IPS DF 4.7 (cell line): ENCODE results near the gene DOCK10.

Source experiments
- DNase-seq: peaks from one replicate; pipeline ENCODE4 v3.0.0-alpha.2; 2013; ENCODE audit warnings: low spot score; ENCODE audit errors: extremely low read depth

The DOCK10 gene

DNA sequence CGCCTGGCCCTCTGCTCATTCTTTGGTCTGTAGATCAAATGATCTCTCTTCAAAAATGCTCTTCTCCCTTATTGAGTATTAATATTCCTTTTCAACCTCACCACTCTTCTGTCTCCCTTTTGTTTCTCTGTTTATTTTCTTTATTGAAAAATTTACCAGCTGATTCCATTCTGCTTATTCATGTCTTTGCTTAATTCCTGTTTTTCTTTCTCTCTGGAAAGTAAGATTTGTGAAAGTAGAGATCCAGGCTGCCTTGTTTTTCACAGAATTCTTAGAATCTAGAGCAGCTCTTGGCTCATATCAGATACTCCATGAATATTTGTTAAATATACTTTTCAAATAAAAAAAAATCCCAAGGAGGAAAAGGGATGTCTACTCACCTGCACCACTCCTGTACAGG lies 157.0 kb downstream of the DOCK10 start:
- DNase-seq: no peak

- DNase-seq: no peak
Measured at GRCh38 chr2:224884188-224884587, 158.1 kb downstream of the DOCK10 start.

DNA sequence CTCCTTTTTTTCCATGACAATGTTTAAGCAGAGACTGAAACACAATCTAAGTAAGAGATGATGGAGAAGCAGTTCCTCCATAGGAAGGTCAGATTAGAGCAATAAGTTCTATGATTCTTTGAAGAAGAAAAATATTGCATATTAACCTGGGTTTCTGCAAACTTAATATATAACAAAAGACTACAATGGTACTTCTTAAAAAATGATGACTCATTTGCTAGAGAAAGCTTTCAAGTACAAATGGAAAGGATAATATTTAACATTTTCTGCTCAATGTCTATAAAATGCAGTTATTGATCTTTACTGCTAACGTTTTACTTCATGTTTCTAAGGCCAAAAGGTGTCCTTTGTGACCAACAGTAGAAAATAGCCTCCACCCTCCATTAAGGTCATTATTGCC lies 158.6 kb downstream of the DOCK10 start:
- DNase-seq: no peak

GRCh38 chr2:224883172-224883516 lies 159.1 kb downstream of the DOCK10 start:
- no peak for DNase-seq

- no peak for DNase-seq
Measured at GRCh38 chr2:224882291-224883171, 159.7 kb downstream of the DOCK10 start.

DNA sequence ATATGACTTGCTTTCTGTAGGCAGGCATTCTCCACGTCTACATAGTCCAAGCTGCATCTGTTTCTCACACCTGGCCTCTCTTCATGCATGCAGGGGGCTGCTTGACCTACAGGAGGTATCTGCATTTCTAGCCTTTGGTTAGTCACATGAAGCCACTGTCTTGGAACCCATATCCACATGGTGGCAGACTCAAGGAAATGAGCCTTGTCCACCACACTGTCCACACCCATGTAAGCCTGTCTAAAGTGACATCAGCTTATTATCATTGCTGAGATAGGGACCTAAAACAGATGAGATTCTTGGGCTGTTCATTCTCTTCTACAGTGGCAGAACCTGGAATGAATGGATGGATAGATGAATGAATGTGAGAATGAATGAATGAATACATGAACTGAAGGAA lies 160.4 kb downstream of the DOCK10 start:
- no peak for DNase-seq

- no peak for DNase-seq
Measured at GRCh38 chr2:224876522-224876921, 165.7 kb downstream of the DOCK10 start.

GRCh38 chr2:224875841-224876240 lies 166.4 kb downstream of the DOCK10 start:
- no peak for DNase-seq

GRCh38 chr2:224875153-224875552 lies 167.1 kb downstream of the DOCK10 start:
- no peak for DNase-seq

DNA sequence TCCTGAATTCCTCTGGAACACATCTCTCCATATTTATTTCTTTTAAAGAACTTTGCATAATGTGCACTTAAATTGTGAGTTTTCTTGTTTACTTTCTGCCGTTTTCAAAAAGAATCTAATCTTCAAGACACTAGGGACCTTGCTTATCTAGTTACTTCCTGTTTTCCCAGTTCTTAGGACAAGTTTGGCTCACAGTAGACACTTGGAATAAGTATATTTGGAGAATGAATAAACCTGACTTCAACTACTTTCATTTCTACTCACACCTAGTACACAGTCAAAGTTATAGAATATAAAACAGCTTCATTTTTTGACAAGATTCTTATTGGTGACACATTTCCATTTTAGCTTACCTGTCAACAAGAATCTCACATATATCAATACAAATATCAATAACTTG lies 170.5 kb downstream of the DOCK10 start:
- no peak for DNase-seq

DNA sequence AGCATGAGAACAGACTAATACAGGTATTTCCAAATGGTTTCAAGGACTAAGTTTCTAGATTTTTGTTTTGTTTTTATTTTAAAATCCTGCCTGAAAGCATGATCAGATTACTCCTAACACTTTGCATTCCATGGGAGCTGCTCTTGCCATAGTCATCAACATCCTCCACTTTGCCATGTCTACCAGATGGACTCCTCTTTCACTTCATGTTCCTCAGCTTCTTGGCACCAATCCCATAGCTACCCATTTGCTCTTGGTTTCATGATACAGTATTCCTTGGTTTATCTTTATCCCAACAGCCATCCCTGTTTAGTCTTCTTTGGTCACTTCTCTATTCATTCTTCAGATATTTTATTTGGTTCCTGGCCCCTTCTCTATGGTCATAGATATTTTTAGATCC lies 171.9 kb downstream of the DOCK10 start:
- no peak for DNase-seq

DNA sequence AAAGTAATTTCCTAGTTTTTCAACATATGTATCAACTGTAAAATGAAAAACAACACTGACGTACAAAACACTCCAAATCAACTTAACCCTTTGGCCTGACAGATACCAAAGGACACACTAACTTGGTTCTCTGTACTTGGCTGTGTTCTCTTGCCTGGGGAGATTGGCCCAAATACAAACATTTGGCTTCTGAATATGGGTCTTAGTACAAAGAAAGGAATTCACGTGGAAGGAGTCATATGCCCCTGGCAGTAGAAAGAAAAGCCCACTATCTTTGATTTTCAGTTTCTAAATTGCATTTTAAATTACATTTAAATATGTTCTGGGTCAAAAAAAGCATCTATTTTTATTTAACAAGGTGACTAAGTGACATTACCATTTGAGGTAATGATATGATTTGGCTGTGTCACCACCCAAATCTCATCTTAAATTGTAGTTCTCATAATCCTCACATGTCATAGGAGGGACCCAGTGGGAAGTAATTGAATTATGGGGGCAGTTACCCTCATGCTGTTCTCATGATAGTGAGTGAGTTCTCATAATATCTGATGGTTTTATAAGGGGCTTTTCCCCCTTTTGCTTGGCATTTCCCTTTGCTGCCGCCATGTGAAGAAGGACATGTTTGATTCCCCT lies 172.6 kb downstream of the DOCK10 start:
- no peak for DNase-seq

DNA sequence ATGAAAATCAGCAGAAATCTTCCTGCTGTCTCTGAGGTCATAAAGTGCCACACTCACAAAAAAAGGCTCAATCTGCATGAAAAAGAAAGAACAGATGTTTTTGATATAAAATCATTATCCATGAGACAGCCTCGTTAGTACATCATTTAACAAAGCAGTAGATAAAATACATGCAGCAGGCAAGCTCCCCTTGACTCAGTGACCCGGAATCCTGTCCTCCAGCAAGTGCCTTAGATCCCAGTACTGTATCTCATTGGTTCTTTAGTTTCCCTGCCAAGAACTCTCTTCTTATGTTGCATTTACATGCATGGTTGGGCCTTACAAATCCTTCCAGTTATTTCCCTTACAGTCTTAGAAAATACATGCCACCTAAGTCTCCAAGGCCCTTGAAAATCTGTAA lies 177.3 kb downstream of the DOCK10 start:
- DNase-seq: no peak

- no peak for DNase-seq
Measured at GRCh38 chr2:224861266-224861665, 181.0 kb downstream of the DOCK10 start.

DNA sequence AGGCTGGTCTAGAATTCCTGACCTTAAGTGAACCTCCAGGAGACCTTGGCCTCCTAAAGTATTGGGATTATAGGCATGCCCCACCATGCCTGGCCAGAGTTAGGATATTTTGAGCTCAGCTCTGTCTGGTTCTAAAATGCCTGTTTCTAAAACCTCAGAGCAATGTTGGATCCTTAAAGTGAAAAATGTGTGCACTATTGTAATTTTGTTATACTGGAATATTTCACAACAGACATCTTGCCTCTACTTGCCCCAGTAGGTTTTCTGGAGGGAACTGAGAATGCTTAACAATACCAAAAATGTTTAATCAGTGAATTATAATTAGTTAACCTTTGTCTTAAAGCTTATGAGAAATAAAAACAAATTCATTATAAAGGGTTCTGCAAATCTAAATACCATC lies 181.5 kb downstream of the DOCK10 start:
- no peak for DNase-seq

DNA sequence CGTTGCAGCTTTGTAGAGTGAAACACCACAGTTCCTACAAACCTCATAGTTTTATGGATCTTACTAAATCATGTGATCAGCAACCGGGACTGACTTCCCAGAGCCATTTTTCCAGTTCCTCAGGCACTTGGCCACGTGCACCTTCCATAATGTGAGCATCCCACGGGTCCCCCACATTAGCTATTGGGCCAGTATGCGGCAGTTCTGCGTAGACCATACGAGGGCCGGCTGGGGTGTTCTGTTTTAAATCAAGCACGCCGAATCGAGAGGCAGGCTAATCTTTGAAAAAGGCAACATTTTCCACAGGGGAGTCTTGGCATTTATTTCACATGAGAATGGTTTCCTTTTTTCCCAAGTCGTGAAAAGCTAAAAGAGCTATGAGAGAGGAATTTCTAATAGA lies 190.5 kb downstream of the DOCK10 start:
- no peak for DNase-seq

DNA sequence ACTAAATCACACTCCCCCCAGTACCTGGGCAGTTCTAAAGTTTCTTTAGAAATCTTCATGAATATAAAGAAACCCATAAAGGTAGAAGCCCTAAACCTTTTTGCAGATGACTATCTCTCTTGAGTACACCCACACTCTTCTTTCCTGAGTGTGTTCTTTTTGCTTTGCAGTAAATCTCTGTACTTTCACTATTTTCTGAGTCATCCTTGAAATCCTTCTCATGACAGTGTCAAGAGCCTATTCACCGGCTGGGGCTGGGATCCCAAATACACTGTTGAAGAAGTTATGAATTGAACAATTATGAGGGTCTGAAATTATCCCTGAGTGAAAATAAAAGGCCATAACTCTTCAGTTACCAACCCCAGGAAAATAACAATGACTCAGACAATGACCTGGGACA lies 192.2 kb downstream of the DOCK10 start:
- no peak for DNase-seq

GRCh38 chr2:224849264-224849663 lies 193.0 kb downstream of the DOCK10 start:
- DNase-seq: no peak

DNA sequence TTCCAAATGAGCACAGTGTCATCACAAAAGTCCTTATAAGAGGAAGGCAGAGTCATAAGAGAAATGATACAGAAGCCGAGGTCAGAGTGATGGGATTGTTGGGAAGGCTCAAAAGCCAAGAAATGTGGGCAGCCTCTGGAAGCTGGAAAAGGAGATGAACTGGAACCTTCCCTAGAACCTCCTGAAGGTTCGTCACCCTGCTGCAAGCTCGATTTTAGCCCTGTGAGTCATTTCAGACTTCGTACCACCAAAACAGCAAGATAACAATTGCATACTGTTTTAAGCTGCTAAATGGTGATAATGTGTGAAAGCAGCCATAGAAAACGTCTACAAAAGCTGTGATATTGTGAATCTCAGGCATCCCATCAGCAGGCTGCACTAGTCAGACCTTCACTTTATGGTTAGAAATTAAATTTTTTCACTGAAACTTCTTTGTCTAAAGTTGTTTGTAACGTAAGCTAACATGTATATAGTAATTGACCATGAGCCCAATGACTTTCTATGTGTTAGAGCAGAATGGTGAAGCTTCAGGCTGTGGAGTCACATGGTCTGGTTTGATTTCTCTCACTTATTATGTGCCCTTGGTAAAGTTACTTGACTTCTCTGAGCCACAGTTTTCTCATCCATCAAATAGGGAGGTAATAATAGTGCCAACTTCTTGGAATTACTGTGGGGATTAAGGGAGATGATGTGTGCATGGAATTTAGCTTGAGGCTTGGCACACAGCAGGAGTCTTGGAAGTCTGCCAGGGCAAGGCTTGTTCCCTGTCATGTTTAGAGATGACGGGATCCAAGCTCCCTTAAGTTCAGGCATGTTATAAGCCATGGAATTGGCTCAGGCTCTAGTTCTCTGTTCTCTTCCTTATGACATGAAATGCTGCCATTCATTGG lies 194.1 kb downstream of the DOCK10 start:
- DNase-seq: no peak

DNA sequence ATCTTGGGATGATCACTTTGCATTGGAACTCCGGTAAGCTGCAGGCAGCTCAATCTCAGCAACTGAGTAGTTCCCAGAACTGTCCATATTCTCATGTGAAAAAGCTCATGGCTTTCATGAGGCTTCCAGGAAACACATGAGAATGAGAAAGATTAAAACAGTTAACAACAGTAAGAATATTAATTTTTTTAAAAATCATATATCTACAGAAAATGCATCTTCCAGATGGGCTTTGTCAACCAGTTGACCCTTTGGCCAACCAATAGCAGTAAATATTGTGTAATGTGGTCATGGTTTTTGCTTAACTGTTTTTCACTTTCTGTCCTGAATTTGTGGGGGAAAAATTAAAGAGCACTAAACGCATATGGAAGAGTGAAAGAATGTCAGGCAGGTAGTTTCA lies 194.9 kb downstream of the DOCK10 start:
- DNase-seq: no peak

DNA sequence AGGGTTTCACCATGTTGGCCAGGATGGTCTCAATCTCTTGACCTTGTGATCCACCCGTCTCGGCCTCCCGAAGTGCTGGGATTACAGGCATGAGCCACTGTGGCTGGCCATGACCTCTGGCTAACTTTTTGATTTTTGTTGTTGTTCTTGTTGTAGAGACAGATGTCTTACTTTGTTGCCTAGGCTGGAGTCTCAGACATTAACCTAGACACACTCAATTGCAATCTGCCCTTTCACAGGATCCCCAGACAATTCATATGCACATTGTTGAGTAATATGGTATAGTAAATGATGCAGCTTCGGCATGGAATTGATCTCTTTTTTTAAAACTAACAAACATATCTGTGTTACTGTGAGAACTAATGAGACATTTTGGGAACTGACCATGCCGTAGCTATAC lies 195.6 kb downstream of the DOCK10 start:
- no peak for DNase-seq

GRCh38 chr2:224846161-224846560 lies 196.1 kb downstream of the DOCK10 start:
- DNase-seq: no peak
